HepG2 (cell line): ENCODE measurements around the gene PRSS36. TPM values are rescaled to one million over a fixed set of nuclear protein-coding genes. Genes with fewer than 3 reads are reported as not detected.

Experiments
- CBX5 ChIP-seq: sonication (generic); formaldehyde crosslinking; IDR thresholded peaks from 2 replicates; pipeline ENCODE4 v1.4.0; 2020; ENCODE audit warnings: missing genetic modification reagents, borderline replicate concordance
- CHD2 ChIP-seq: IDR thresholded peaks from 2 replicates; pipeline ENCODE4 v1.6.1; 2011; ENCODE audit warnings: low read depth, low read length, improper control_type of control experiment
- ERF ChIP-seq: IDR thresholded peaks from 2 replicates; pipeline ENCODE4 v1.6.1; 2018; ENCODE audit warnings: missing biosample characterization, missing genetic modification reagents
- EZH2 ChIP-seq: conservative IDR thresholded peaks from 2 replicates; pipeline ENCODE4 v1.6.1; 2012; ENCODE audit warnings: mild to moderate bottlenecking, low read depth, low read length, moderate library complexity
- NCOA5 ChIP-seq: sonication (generic); formaldehyde crosslinking; IDR thresholded peaks from 2 replicates; pipeline ENCODE4 v1.4.0; 2020; ENCODE audit warnings: missing genetic modification reagents
- NFIC ChIP-seq: IDR thresholded peaks from 2 replicates; pipeline ENCODE4 v1.6.1; 2012; ENCODE audit warnings: mild to moderate bottlenecking, low read length, inconsistent platforms
- RBFOX2 ChIP-seq: fragments of 200-400 bp; formaldehyde crosslinking; IDR thresholded peaks from 2 replicates; pipeline ENCODE4 v1.6.1; 2017; ENCODE audit warnings: low read depth, mild to moderate bottlenecking, low read length
- SMYD3 ChIP-seq: sonication (generic); formaldehyde crosslinking; IDR thresholded peaks from 2 replicates; pipeline ENCODE4 v1.8.1; 2023; ENCODE audit warnings: mild to moderate bottlenecking, missing genetic modification reagents
- SNAI1 ChIP-seq: sonication (generic); formaldehyde crosslinking; IDR thresholded peaks from 2 replicates; pipeline ENCODE4 v1.5.0; 2020; ENCODE audit warnings: mild to moderate bottlenecking, missing genetic modification reagents, borderline replicate concordance
- ZBTB25 ChIP-seq: IDR thresholded peaks from 2 replicates; pipeline ENCODE4 v1.6.1; 2018; ENCODE audit warnings: missing genetic modification reagents
- ZBTB3 ChIP-seq: sonication (generic); formaldehyde crosslinking; IDR thresholded peaks from 2 replicates; pipeline ENCODE4 v1.4.0; 2020; ENCODE audit warnings: low read depth, mild to moderate bottlenecking, moderate library complexity, missing genetic modification reagents, borderline replicate concordance
- ZBTB49 ChIP-seq: sonication (generic); formaldehyde crosslinking; IDR thresholded peaks from 2 replicates; pipeline ENCODE4 v1.4.0; 2020; ENCODE audit warnings: missing genetic modification reagents, borderline replicate concordance
- ZFP36L2 ChIP-seq: sonication (generic); formaldehyde crosslinking; IDR thresholded peaks from 2 replicates; pipeline ENCODE4 v1.4.0; 2020; ENCODE audit warnings: missing genetic modification reagents
- ZIK1 ChIP-seq: sonication (generic); formaldehyde crosslinking; IDR thresholded peaks from 2 replicates; pipeline ENCODE4 v1.5.0; 2020; ENCODE audit warnings: mild to moderate bottlenecking, low read depth, missing genetic modification reagents, borderline replicate concordance
- ZNF121 ChIP-seq: sonication (generic); formaldehyde crosslinking; IDR thresholded peaks from 2 replicates; pipeline ENCODE4 v1.5.0; 2020; ENCODE audit warnings: mild to moderate bottlenecking, missing genetic modification reagents
- ZNF18 ChIP-seq: sonication (generic); formaldehyde crosslinking; IDR thresholded peaks from 2 replicates; pipeline ENCODE4 v1.8.0; 2022; ENCODE audit warnings: mild to moderate bottlenecking, missing genetic modification reagents; ENCODE audit not compliant: insufficient replicate concordance
- ZNF446 ChIP-seq: sonication (generic); formaldehyde crosslinking; IDR thresholded peaks from 2 replicates; pipeline ENCODE4 v1.5.0; 2020; ENCODE audit warnings: mild to moderate bottlenecking, missing genetic modification reagents
- ZNF607 ChIP-seq: sonication (generic); formaldehyde crosslinking; IDR thresholded peaks from 2 replicates; pipeline ENCODE4 v1.5.1; 2020; ENCODE audit warnings: missing genetic modification reagents, mild to moderate bottlenecking, borderline replicate concordance
- ZNF766 ChIP-seq: sonication (generic); formaldehyde crosslinking; IDR thresholded peaks from 2 replicates; pipeline ENCODE4 v1.5.0; 2020; ENCODE audit warnings: missing genetic modification reagents, borderline replicate concordance
- ZSCAN22 ChIP-seq: sonication (generic); formaldehyde crosslinking; IDR thresholded peaks from 2 replicates; pipeline ENCODE4 v1.4.0; 2020; ENCODE audit warnings: mild to moderate bottlenecking, missing genetic modification reagents
- polyA plus RNA-seq, 8 experiments: library from polyadenylated mRNA; depleted of rRNA in 3 of 8; stranded (reverse) in 7 of 8; unstranded in 1 of 8; fragments of >200 nt; fragmentation: Illumina TruSeq in 4 of 8; extraction: Trizol in 4 of 8; gene quantifications; 2 replicates each; pipeline versions ENCODE4 v1.2.1 to v1.2.3, GENCODE V29; 2011 to 2016; ENCODE audit warnings: low read depth in 4 of 8, missing spikeins in 1 of 8, mixed read lengths in 1 of 8; ENCODE audit not compliant: insufficient read depth in 1 of 8
- total RNA-seq, 5 experiments: library from RNA; depleted of rRNA; stranded (reverse); fragments of >200 nt; fragmentation: Illumina TruSeq; extraction: Trizol; gene quantifications; 2 replicates each; pipeline ENCODE4 v1.2.3, GENCODE V29; 2016; ENCODE audit warnings: low read depth in 1 of 5
- TF ChIP-seq, protein P1 (sequence below): sonication (generic); formaldehyde crosslinking; IDR thresholded peaks from 2 replicates; pipeline ENCODE4 v1.4.0; 2020; ENCODE audit warnings: missing genetic modification reagents
- TF ChIP-seq, protein P2 (sequence below): sonication (generic); formaldehyde crosslinking; IDR thresholded peaks from 2 replicates; pipeline ENCODE4 v1.8.1; 2023; ENCODE audit warnings: mild to moderate bottlenecking, missing genetic modification reagents

Gene PRSS36
- total and polyA plus RNA-seq, 2 of the 13 experiments (the other 11 are each of a cell fraction or from before 2014, with no cell fraction given): 1.5 to 2.1 TPM

- TF ChIP-seq, protein P1, sequence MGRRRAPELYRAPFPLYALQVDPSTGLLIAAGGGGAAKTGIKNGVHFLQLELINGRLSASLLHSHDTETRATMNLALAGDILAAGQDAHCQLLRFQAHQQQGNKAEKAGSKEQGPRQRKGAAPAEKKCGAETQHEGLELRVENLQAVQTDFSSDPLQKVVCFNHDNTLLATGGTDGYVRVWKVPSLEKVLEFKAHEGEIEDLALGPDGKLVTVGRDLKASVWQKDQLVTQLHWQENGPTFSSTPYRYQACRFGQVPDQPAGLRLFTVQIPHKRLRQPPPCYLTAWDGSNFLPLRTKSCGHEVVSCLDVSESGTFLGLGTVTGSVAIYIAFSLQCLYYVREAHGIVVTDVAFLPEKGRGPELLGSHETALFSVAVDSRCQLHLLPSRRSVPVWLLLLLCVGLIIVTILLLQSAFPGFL: no peak
- peak; percentile 92 for TF ChIP-seq SMYD3 (CRISPR knock-in tag)
- TF ChIP-seq ZNF121 (CRISPR knock-in tag): peak; percentile 79
- TF ChIP-seq ZBTB49 (CRISPR knock-in tag): 0 out of 2 replicates have a peak, but pooled peaks have one; percentile 75
- peak; percentile 94 for TF ChIP-seq ZNF18 (CRISPR knock-in tag)
- TF ChIP-seq ZBTB3: no peak; the same call in 1 of the 2 replicates
- TF ChIP-seq EZH2: no peak
- peak; percentile 95; the same call in 1 of the 2 replicates for TF ChIP-seq SNAI1
- no peak; the same call in 1 of the 2 replicates for TF ChIP-seq NCOA5
- 0 out of 2 replicates have a peak, but pooled peaks have one; percentile 55 for TF ChIP-seq ZSCAN22 (CRISPR knock-in tag)
- TF ChIP-seq ZBTB25: peak; percentile 96
- peak; percentile 92 for TF ChIP-seq RBFOX2
- peak; percentile 58; the same call in 1 of the 2 replicates for TF ChIP-seq NFIC
- no peak for TF ChIP-seq CHD2
- peak; percentile 99 for TF ChIP-seq ZNF607
- peak; percentile 91; the same call in 1 of the 2 replicates for TF ChIP-seq ZFP36L2 (CRISPR knock-in tag)
- TF ChIP-seq, protein P2, sequence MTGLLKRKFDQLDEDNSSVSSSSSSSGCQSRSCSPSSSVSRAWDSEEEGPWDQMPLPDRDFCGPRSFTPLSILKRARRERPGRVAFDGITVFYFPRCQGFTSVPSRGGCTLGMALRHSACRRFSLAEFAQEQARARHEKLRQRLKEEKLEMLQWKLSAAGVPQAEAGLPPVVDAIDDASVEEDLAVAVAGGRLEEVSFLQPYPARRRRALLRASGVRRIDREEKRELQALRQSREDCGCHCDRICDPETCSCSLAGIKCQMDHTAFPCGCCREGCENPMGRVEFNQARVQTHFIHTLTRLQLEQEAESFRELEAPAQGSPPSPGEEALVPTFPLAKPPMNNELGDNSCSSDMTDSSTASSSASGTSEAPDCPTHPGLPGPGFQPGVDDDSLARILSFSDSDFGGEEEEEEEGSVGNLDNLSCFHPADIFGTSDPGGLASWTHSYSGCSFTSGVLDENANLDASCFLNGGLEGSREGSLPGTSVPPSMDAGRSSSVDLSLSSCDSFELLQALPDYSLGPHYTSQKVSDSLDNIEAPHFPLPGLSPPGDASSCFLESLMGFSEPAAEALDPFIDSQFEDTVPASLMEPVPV (CRISPR knock-in tag): peak; percentile 98
- TF ChIP-seq ZNF766 (CRISPR knock-in tag): peak; percentile 97
- TF ChIP-seq ZIK1 (CRISPR knock-in tag): peak; percentile 96
- TF ChIP-seq ERF (CRISPR knock-in tag): peak; percentile 99
- TF ChIP-seq CBX5: peak; percentile 94
- peak; percentile 86 for TF ChIP-seq ZNF446 (CRISPR knock-in tag)
Measured at GRCh38 chr16:31105677-31106213, 44.1 kb downstream of the PRSS36 start (continued).
